Measurements from ENCODE around the gene SLC35F4. TPM values are rescaled to one million over a fixed set of nuclear protein-coding genes. Genes with fewer than 3 reads are reported as not detected.

SLC35F4 gene
- total and polyA plus RNA-seq, 2 of the 4 experiments (the other 2 are of a cell fraction) = not detected

GRCh38 chr14:57699947-57700346 is 165.9 kb downstream of the SLC35F4 start:
- no peak overlapping the region for H4K8ac ChIP-seq (ENCODE audit: low read depth in 2 of 2, low read length in 2 of 2)
- H3K9me3 ChIP-seq (ENCODE audit: control insufficient read depth, insufficient read depth, low read length) = no peaks in the 10 kb centered on the region; the same call in 1 of the 2 replicates
- H2BK20ac ChIP-seq (ENCODE audit: low read depth, low read length) = no peak overlapping the region
- no peaks in the 10 kb centered on the region for H3K9me1 ChIP-seq (ENCODE audit: insufficient read depth, low read length)
- in situ Hi-C loops (cut with MboI; ENCODE audit: low sequenced_read_pairs) (no loop called here), intact Hi-C loops (cut with micrococcal nuclease) (no loop called here), dilution Hi-C loops (cut with HindIII; ENCODE audit: low sequenced_read_pairs, unreplicated experiment) (no loop called here)
- POLR2A ChIA-PET (ENCODE audit: unreplicated experiment) = no interaction called here
- H2BK15ac ChIP-seq (ENCODE audit: low read depth, low read length) = no peak overlapping the region
- no peak overlapping the region for H3K18ac ChIP-seq (ENCODE audit: low read depth, low read length)
- no peak overlapping the region for H3K27ac ChIP-seq (ENCODE audit: insufficient read depth, low read length)
- no peak overlapping the region for H3K4ac ChIP-seq (ENCODE audit: low read depth, low read length)
- no peak overlapping the region for H2AK9ac ChIP-seq (replicated peaks; ENCODE audit: low read depth, low read length, poor library complexity)
- no peak for TF ChIP-seq RAD21 (IDR thresholded peaks at IDR 0.05; ENCODE audit: low read length)
- TF ChIP-seq SMC3 (IDR thresholded peaks at IDR 0.05; ENCODE audit: low read depth, low read length) = no peak
- TF ChIP-seq NFE2L2 (IDR thresholded peaks at IDR 0.05; ENCODE audit: low read depth, low read length) = no peak
- TF ChIP-seq CEBPB (IDR thresholded peaks at IDR 0.05; ENCODE audit: low read depth, low read length) = no peak
- TF ChIP-seq FOS (IDR thresholded peaks at IDR 0.05; ENCODE audit: low read depth, low read length) = no peak
- no peak for TF ChIP-seq MAFK (IDR thresholded peaks at IDR 0.05; ENCODE audit: low read depth, low read length)
- TF ChIP-seq CHD1 (IDR thresholded peaks at IDR 0.05; ENCODE audit: low read depth, low read length) = no peak
- TF ChIP-seq RFX5 (IDR thresholded peaks at IDR 0.05; ENCODE audit: low read depth, low read length) = no peak
- no peak for TF ChIP-seq RCOR1 (IDR thresholded peaks at IDR 0.05; ENCODE audit: insufficient replicate concordance, low read length)
- H3K9ac ChIP-seq (ENCODE audit: low read depth, low read length) = no peak overlapping the region
- H2AK5ac ChIP-seq (ENCODE audit: low read depth, low read length) = no peak overlapping the region
- H3K27me3 ChIP-seq (ENCODE audit: control insufficient read depth, insufficient read depth, low read length) = no peaks in the 10 kb centered on the region
- no peak overlapping the region for H2BK120ac ChIP-seq (ENCODE audit: low read depth, low read length)
- no peak overlapping the region for H2AFZ ChIP-seq (replicated peaks; ENCODE audit: low read length, poor library complexity)
- BruUV-seq (replicated peaks) = no TSS peak
- no peak overlapping the region for H3K4me3 ChIP-seq (ENCODE audit: insufficient read depth, low read depth, low read length)
- DNase-seq (no peak), ATAC-seq (ENCODE audit: low read depth) (no peak)
- no peak overlapping the region for H3K14ac ChIP-seq (replicated peaks; ENCODE audit: low read depth, low read length)
- no peaks in the 10 kb centered on the region for H3K36me3 ChIP-seq (ENCODE audit: control insufficient read depth, insufficient read depth, low read length)
- H3K4me2 ChIP-seq (ENCODE audit: low read depth, low read length) = no peak overlapping the region
- no peak overlapping the region for H4K91ac ChIP-seq (ENCODE audit: insufficient read depth, low read depth, low read length)
- no peaks in the 10 kb centered on the region for H4K20me1 ChIP-seq (ENCODE audit: insufficient read depth, low read length)
- H2BK5ac ChIP-seq (ENCODE audit: low read depth, low read length, poor library complexity, severe bottlenecking) = no peak overlapping the region
- no peak overlapping the region for H3K56ac ChIP-seq (ENCODE audit: extremely low read depth, insufficient read depth, low read length)
- H3K79me1 ChIP-seq (ENCODE audit: low read depth in 1 of 2, low read length in 2 of 2) = no peaks in the 10 kb centered on the region
- no CpG with 5 or more reads among the region's 3 CpGs for WGBS, 2 experiments (ENCODE audit: extremely low coverage in 2 of 2, insufficient read length in 1 of 2)
- H4K5ac ChIP-seq (ENCODE audit: low read depth, low read length) = no peak overlapping the region
- no peaks in the 10 kb centered on the region for H3K4me1 ChIP-seq (ENCODE audit: control insufficient read depth, insufficient read depth, low read length)
- CTCF ChIA-PET = no interaction called here
- H3K23ac ChIP-seq (ENCODE audit: low read depth, low read length) = no peak overlapping the region
